Measurements from ENCODE around the gene PCDHGB2. TPM values are rescaled to one million over a fixed set of nuclear protein-coding genes. Genes with fewer than 3 reads are reported as not detected.
"Not testable (repeated sequence)": the region's sequence is repeated elsewhere in the genome, so short reads cannot be mapped to it uniquely, and the experiment has no call there.

The PCDHGB2 gene
- total RNA-seq, 2 donors from 2014 or later = 9.7 to 13.4 TPM

GRCh38 chr5:141343242-141343952, 16.4 kb upstream of the PCDHGB2 start, which contains the start of gene PCDHGA3:
Gene PCDHGA3, plus strand, starts transcription at chr5:141343829. Its CDS starts 205 bp downstream, at chr5:141344034.
- Histone ChIP-seq H3K4me3 (peak within 1 kb of the TSS; percentile 53), H3K4me1 (ENCODE audit: control insufficient read depth in 1 of 2, low read depth in 2 of 2) (no peaks in the 10 kb centered on the region), H3K27ac (no peak within 1 kb of the TSS), H3K27me3 (replicated peaks; ENCODE audit: insufficient read depth) (no peaks in the 10 kb centered on the region), H3K36me3 (peaks cover 3% of the 10 kb centered on the region), H3K9me3 (peaks cover 89% of the 10 kb centered on the region)
- DNase-seq (ENCODE audit: low spot score) = no peak
- TF ChIP-seq CTCF (IDR thresholded peaks at IDR 0.05) = peak; percentile 11
- no peak for ATAC-seq (ENCODE audit: insufficient number of reproducible peaks, low FRiP score, low read depth)

- no peak for ATAC-seq (ENCODE audit: insufficient number of reproducible peaks, low FRiP score, low read depth)
- DNase-seq (ENCODE audit: low spot score) = no peak
- no peak for TF ChIP-seq CTCF (IDR thresholded peaks at IDR 0.05)
- H3K4me1 ChIP-seq (ENCODE audit: control insufficient read depth in 1 of 2, low read depth in 2 of 2) = no peaks in the 10 kb centered on the region
- H3K9me3 ChIP-seq = peaks cover 89% of the 10 kb centered on the region
- peak overlapping the region; percentile 53 for H3K4me3 ChIP-seq
- no peak overlapping the region for H3K27ac ChIP-seq
- peaks cover 3% of the 10 kb centered on the region for H3K36me3 ChIP-seq
- H3K27me3 ChIP-seq (replicated peaks; ENCODE audit: insufficient read depth) = no peaks in the 10 kb centered on the region
These were observed 15.8 kb upstream of the PCDHGB2 start for GRCh38 chr5:141343953-141344463.

- no peaks in the 10 kb centered on the region for H3K36me3 ChIP-seq
- ATAC-seq (ENCODE audit: insufficient number of reproducible peaks, low FRiP score, low read depth) (no peak), DNase-seq (ENCODE audit: low spot score) (no peak)
- H3K9me3 ChIP-seq = peaks cover 89% of the 10 kb centered on the region
- no peaks in the 10 kb centered on the region for H3K4me1 ChIP-seq (ENCODE audit: control insufficient read depth in 1 of 2, low read depth in 2 of 2)
- H3K4me3 ChIP-seq = peak overlapping the region; percentile 19
- no peaks in the 10 kb centered on the region for H3K27me3 ChIP-seq (replicated peaks; ENCODE audit: insufficient read depth)
- TF ChIP-seq CTCF (IDR thresholded peaks at IDR 0.05) = no peak
- H3K27ac ChIP-seq = no peak overlapping the region
These were observed 14.5 kb upstream of the PCDHGB2 start for GRCh38 chr5:141345327-141345726.

- not testable (repeated sequence) for DNase-seq (ENCODE audit: low spot score); ATAC-seq (ENCODE audit: insufficient number of reproducible peaks, low FRiP score, low read depth); H3K36me3 ChIP-seq; H3K4me1 ChIP-seq (ENCODE audit: control insufficient read depth in 1 of 2, low read depth in 2 of 2); H3K27me3 ChIP-seq (replicated peaks; ENCODE audit: insufficient read depth); H3K27ac ChIP-seq; H3K4me3 ChIP-seq
- H3K9me3 ChIP-seq = peaks cover 89% of the 10 kb centered on the region
These were observed 13.8 kb upstream of the PCDHGB2 start for GRCh38 chr5:141346017-141346416.

GRCh38 chr5:141349917-141350619, 9.7 kb upstream of the PCDHGB2 start, which contains the start of gene PCDHGB1:
Gene PCDHGB1, plus strand, starts transcription at chr5:141350099. Its CDS starts 162 bp downstream, at chr5:141350261.
- H3K4me1 ChIP-seq (ENCODE audit: control insufficient read depth in 1 of 2, low read depth in 2 of 2) = no peaks in the 10 kb centered on the region
- peaks cover 79% of the 10 kb centered on the region for H3K9me3 ChIP-seq
- H3K27me3 ChIP-seq (replicated peaks; ENCODE audit: insufficient read depth) = no peaks in the 10 kb centered on the region
- no peak within 1 kb of the TSS for H3K27ac ChIP-seq
- DNase-seq (ENCODE audit: low spot score) (no peak), ATAC-seq (ENCODE audit: insufficient number of reproducible peaks, low FRiP score, low read depth) (no peak)
- H3K4me3 ChIP-seq = peak within 1 kb of the TSS; percentile 55
- no peak for TF ChIP-seq CTCF (IDR thresholded peaks at IDR 0.05)
- H3K36me3 ChIP-seq = no peaks in the 10 kb centered on the region
